A549 (cell line): ENCODE data around the gene RYR3.

ENCODE experiments used
- CTCF ChIP-seq: fragments of >200 bp; sonication (Bioruptor Twin); formaldehyde crosslinking; IDR thresholded peaks from 3 replicates; pipeline ENCODE4 v1.5.1; 2016
- EP300 ChIP-seq, 2 experiments: fragments of >200 bp; sonication (Bioruptor Twin); formaldehyde crosslinking; IDR thresholded peaks; 2 replicates in 1 of 2; 3 replicates in 1 of 2; pipeline ENCODE4 v1.6.1; 2016 to 2017
- HOXA7 ChIP-seq: fragments of 250-450 bp; sonication (Bioruptor Pico); IDR thresholded peaks from 2 replicates; pipeline ENCODE4 v1.5.0; 2020; ENCODE audit warnings: mild to moderate bottlenecking, moderate library complexity
- JUN ChIP-seq, 2 experiments: fragments of >200 bp; sonication (Bioruptor Twin); formaldehyde crosslinking; IDR thresholded peaks; 2 replicates in 1 of 2; 3 replicates in 1 of 2; pipeline ENCODE4 v1.6.1; 2016 to 2017
- KDM1A ChIP-seq: fragments of 200-600 bp; sonication (generic); IDR thresholded peaks from 2 replicates; pipeline ENCODE4 v1.6.1; 2016; ENCODE audit warnings: low read depth, mild to moderate bottlenecking
- MAX ChIP-seq: IDR thresholded peaks from 2 replicates; pipeline ENCODE4 v1.6.1; 2012
- PBX3 ChIP-seq: IDR thresholded peaks from 2 replicates; pipeline ENCODE4 v1.6.1; 2012
- RFX5 ChIP-seq: fragments of 450-650 bp; IDR thresholded peaks from 2 replicates; pipeline ENCODE4 v1.7.1; 2014; ENCODE audit warnings: antibody characterized with exemption, mild to moderate bottlenecking, moderate library complexity
- SREBF2 ChIP-seq: fragments of 450-650 bp; IDR thresholded peaks from 2 replicates; pipeline ENCODE4 v1.6.1; 2014; ENCODE audit warnings: mild to moderate bottlenecking, moderate library complexity

- no peak for TF ChIP-seq MAX
- TF ChIP-seq EP300 (IDR thresholded peaks at IDR 0.05): no peak
- TF ChIP-seq CTCF: no peak
- TF ChIP-seq SREBF2: no peak
- no peak for TF ChIP-seq KDM1A
- TF ChIP-seq HOXA7 (CRISPR knock-in tag): no peak
- no peak for TF ChIP-seq PBX3
- TF ChIP-seq RFX5: no peak
- TF ChIP-seq JUN (IDR thresholded peaks at IDR 0.05): no peak
Observed at GRCh38 chr15:33561407-33561806, 250.6 kb downstream of the RYR3 start.
